CD14-positive monocyte (primary cell): Measurements from ENCODE around the gene CDCA8. TPM values are rescaled to one million over a fixed set of nuclear protein-coding genes. Genes with fewer than 3 reads are reported as not detected.

Experiments used
- DNase-seq, 3 donors: peaks; one replicate each; pipeline ENCODE4 v3.0.0-alpha.2; 2011 to 2022
- H2AFZ ChIP-seq: 2 replicates; pipeline ENCODE4 v1.6.0; 2012; ENCODE audit warnings: mild to moderate bottlenecking, low read depth, low read length, inconsistent platforms; ENCODE audit not compliant: insufficient read depth, poor library complexity, severe bottlenecking
- H3K27ac ChIP-seq, 2 donors: 1 replicate in 1 of 2; 2 replicates in 1 of 2; pipeline ENCODE4 v1.5.1; 2012 to 2013; ENCODE audit warnings: low read length in 2 of 2, control low read depth in 1 of 2, inconsistent platforms in 1 of 2, low read depth in 1 of 2, mild to moderate bottlenecking in 1 of 2
- H3K27me3 ChIP-seq, 2 donors: one replicate each; pipeline versions ENCODE4 v1.6.0 to v1.6.1; 2011 to 2013; ENCODE audit warnings: low read length in 2 of 2; ENCODE audit not compliant: control insufficient read depth in 2 of 2, insufficient read depth in 2 of 2
- H3K36me3 ChIP-seq, 2 donors: replicated peaks in 1 of 2; 1 replicate in 1 of 2; 2 replicates in 1 of 2; pipeline versions ENCODE4 v1.5.1 to v1.6.1; 2012 to 2013; ENCODE audit warnings: low read length in 2 of 2, control low read depth in 1 of 2, inconsistent platforms in 1 of 2, mild to moderate bottlenecking in 1 of 2; ENCODE audit not compliant: insufficient read depth in 2 of 2, control insufficient read depth in 1 of 2
- H3K4me1 ChIP-seq, 2 donors: 1 replicate in 1 of 2; 2 replicates in 1 of 2; pipeline versions ENCODE4 v1.5.1 to v1.6.1; 2012 to 2013; ENCODE audit warnings: low read length in 2 of 2, control low read depth in 1 of 2, inconsistent platforms in 1 of 2, mild to moderate bottlenecking in 1 of 2, moderate library complexity in 1 of 2; ENCODE audit not compliant: insufficient read depth in 2 of 2, control insufficient read depth in 1 of 2
- H3K4me2 ChIP-seq: replicated peaks from 2 replicates; pipeline ENCODE3; 2012; ENCODE audit warnings: low read length, moderate library complexity, mild to moderate bottlenecking; ENCODE audit not compliant: poor library complexity, severe bottlenecking; ENCODE audit errors: extremely low read depth
- H3K4me3 ChIP-seq, 3 experiments: fragments of 200-600 bp in 1 of 3; sonication (generic) in 1 of 3; replicated peaks in 1 of 3; 1 replicate in 2 of 3; 2 replicates in 1 of 3; pipeline ENCODE4 v1.5.1; 2011 to 2013; ENCODE audit warnings: low read length in 3 of 3, mild to moderate bottlenecking in 3 of 3, control low read depth in 2 of 3, low read depth in 2 of 3, inconsistent platforms in 1 of 3, moderate library complexity in 1 of 3
- H3K79me2 ChIP-seq: 2 replicates; pipeline ENCODE4 v1.6.0; 2012; ENCODE audit warnings: mild to moderate bottlenecking, control low read depth, inconsistent platforms, low read length, moderate library complexity; ENCODE audit not compliant: insufficient read depth
- H3K9ac ChIP-seq: 2 replicates; pipeline ENCODE4 v1.6.0; 2017; ENCODE audit warnings: low read length, mild to moderate bottlenecking; ENCODE audit not compliant: insufficient read depth, poor library complexity, severe bottlenecking
- H3K9me3 ChIP-seq, 2 donors: replicated peaks in 1 of 2; 1 replicate in 1 of 2; 2 replicates in 1 of 2; pipeline versions ENCODE4 v1.5.1 to v1.6.1; 2012 to 2013; ENCODE audit warnings: low read length in 2 of 2, control low read depth in 1 of 2; ENCODE audit not compliant: control insufficient read depth in 1 of 2, insufficient read depth in 1 of 2
- H4K20me1 ChIP-seq: 2 replicates; pipeline ENCODE4 v1.6.0; 2012; ENCODE audit warnings: mild to moderate bottlenecking, low read length, control low read depth, moderate library complexity; ENCODE audit not compliant: insufficient read depth
- H3K27ac Mint-ChIP-seq, 7 donors: one replicate each; pipeline ENCODE4 v1.8.0; 2020; ENCODE audit warnings: mild to moderate bottlenecking in 7 of 7, mixed read lengths in 7 of 7, moderate library complexity in 6 of 7, inconsistent platforms in 2 of 7
- H3K27me3 Mint-ChIP-seq, 3 donors: one replicate each; pipeline ENCODE4 v1.8.0; 2021 to 2022; ENCODE audit warnings: low read depth in 3 of 3, mild to moderate bottlenecking in 3 of 3, mixed read lengths in 3 of 3, moderate library complexity in 3 of 3, inconsistent platforms in 1 of 3
- H3K36me3 Mint-ChIP-seq, 2 donors: one replicate each; pipeline ENCODE4 v1.8.0; 2020; ENCODE audit warnings: mixed read lengths in 2 of 2, inconsistent platforms in 1 of 2, mild to moderate bottlenecking in 1 of 2
- H3K4me1 Mint-ChIP-seq: one replicate; pipeline ENCODE4 v1.8.0; 2020; ENCODE audit warnings: mild to moderate bottlenecking, mixed read lengths
- H3K4me3 Mint-ChIP-seq, 2 donors: one replicate each; pipeline ENCODE4 v1.8.0; 2020; ENCODE audit warnings: mild to moderate bottlenecking in 2 of 2, mixed read lengths in 2 of 2, moderate library complexity in 1 of 2
- H3K9me3 Mint-ChIP-seq, 7 donors: one replicate each; pipeline ENCODE4 v1.8.0; 2020 to 2022; ENCODE audit warnings: mixed read lengths in 7 of 7, mild to moderate bottlenecking in 6 of 7, moderate library complexity in 6 of 7, inconsistent platforms in 2 of 7
- whole genome bisulfite sequencing: methylation state at CpG from one replicate; pipeline ENCODE4 v1.1.5; 2013; ENCODE audit warnings: missing lambda C conversion rate; ENCODE audit not compliant: insufficient coverage; 5-methylcytosine and 5-hydroxymethylcytosine counted together
- intact Hi-C, 2 donors: fragments of 100-400 bp; cut with micrococcal nuclease; formaldehyde crosslinking; loops; one replicate each; pipeline versions ENCODE4 v1.15.0 to v1.15.1; 2023
- polyA plus RNA-seq, 3 donors: library from polyadenylated mRNA; depleted of rRNA in 1 of 3; unstranded in 2 of 3; stranded (reverse) in 1 of 3; fragments of 300-500 nt in 2 of 3; fragments of >200 nt in 1 of 3; fragmentation: Illumina TruSeq in 2 of 3; gene quantifications; 1 replicate in 2 of 3; 2 replicates in 1 of 3; pipeline ENCODE4 v1.2.3, GENCODE V29; 2012 to 2021
- TF ChIP-seq, protein P1 (sequence below): fragments of 200-600 bp; IDR thresholded peaks from one replicate; pipeline ENCODE4 v1.8.0; 2022; ENCODE audit warnings: antibody characterized with exemption, mild to moderate bottlenecking

Gene CDCA8
- polyA plus RNA-seq, 3 donors, result 0.09 to 0.67 (median 0.60) TPM

DNA sequence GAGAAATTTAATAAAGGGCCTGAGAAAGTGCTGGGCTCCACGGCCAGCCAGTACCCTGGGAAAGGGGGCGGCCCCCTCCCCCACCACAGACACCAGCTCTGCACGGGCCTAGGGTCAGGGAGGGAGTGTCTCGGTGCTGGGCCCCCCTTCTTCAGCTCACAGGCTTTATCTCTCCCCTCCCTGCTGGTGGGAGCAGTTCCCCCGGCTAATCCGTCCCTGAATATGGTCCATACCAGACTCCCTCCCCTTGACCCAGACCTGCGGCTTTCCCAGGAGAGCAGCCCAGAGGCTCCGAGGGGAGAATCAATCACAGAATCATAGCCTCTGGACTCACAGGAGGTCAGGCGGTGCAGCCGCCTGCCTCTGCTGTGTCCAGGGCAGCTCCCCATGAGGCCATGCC lies 31.7 kb upstream of the CDCA8 start:
- Mint-ChIP-seq H3K36me3 (no peaks in the 10 kb centered on the region), H3K4me1 (no peaks in the 10 kb centered on the region), H3K9me3 (peaks cover 0 to 1% (median 0%) of the 10 kb centered on the region in 7 donors), H3K27me3 (peaks cover 4 to 10% (median 10%) of the 10 kb centered on the region in 3 donors), H3K27ac (no peak overlapping the region), H3K4me3 (no peak overlapping the region)
- Histone ChIP-seq H3K27ac (no peak overlapping the region), H3K9ac (no peak overlapping the region), H3K9me3 (no peaks in the 10 kb centered on the region), H4K20me1 (no peaks in the 10 kb centered on the region), H3K4me3 (no peak overlapping the region), H3K4me1 (no peaks in the 10 kb centered on the region), H3K4me2 (no peak overlapping the region), H3K36me3 (no peaks in the 10 kb centered on the region), H2AFZ (no peak overlapping the region), H3K79me2 (no peaks in the 10 kb centered on the region), H3K27me3 (peaks cover 0 to 2% of the 10 kb centered on the region in 2 donors)
- DNase-seq, result no peak
- intact Hi-C loops, result no loop called here
- 71% methylated on average over 4 of the region's 10 CpGs for WGBS
- TF ChIP-seq, protein P1, sequence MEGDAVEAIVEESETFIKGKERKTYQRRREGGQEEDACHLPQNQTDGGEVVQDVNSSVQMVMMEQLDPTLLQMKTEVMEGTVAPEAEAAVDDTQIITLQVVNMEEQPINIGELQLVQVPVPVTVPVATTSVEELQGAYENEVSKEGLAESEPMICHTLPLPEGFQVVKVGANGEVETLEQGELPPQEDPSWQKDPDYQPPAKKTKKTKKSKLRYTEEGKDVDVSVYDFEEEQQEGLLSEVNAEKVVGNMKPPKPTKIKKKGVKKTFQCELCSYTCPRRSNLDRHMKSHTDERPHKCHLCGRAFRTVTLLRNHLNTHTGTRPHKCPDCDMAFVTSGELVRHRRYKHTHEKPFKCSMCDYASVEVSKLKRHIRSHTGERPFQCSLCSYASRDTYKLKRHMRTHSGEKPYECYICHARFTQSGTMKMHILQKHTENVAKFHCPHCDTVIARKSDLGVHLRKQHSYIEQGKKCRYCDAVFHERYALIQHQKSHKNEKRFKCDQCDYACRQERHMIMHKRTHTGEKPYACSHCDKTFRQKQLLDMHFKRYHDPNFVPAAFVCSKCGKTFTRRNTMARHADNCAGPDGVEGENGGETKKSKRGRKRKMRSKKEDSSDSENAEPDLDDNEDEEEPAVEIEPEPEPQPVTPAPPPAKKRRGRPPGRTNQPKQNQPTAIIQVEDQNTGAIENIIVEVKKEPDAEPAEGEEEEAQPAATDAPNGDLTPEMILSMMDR, result no peak

DNA sequence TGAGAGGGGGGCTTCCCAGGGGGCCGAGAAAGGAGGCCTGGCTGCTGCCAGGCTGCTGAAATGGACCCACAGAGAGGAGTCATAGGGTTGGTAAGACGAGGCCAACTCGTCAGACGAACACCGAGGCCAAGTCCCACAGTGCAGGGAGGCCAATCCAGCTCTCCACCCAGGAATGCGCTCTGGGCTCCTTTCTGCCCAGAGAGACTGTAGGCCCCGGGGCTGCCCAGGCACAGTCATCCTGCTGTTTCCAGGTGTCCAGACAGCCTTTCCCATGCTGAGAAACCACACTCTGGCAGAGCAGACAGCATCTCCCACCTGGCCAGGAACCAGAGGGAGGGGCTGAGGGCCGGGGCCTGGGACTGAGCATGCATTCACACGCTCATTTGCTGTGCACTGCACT lies 30.9 kb upstream of the CDCA8 start:
- TF ChIP-seq, protein P1, result no peak
- 89% methylated on average over 9 of the region's 9 CpGs for WGBS
- H3K36me3 ChIP-seq, result no peaks in the 10 kb centered on the region
- no peak overlapping the region for H3K27ac Mint-ChIP-seq
- H4K20me1 ChIP-seq, result no peaks in the 10 kb centered on the region
- no peaks in the 10 kb centered on the region for H3K4me1 Mint-ChIP-seq
- H3K9me3 ChIP-seq, result no peaks in the 10 kb centered on the region
- peaks cover 4 to 9% (median 9%) of the 10 kb centered on the region in 3 donors for H3K27me3 Mint-ChIP-seq
- no peak overlapping the region for H3K4me2 ChIP-seq
- H2AFZ ChIP-seq, result no peak overlapping the region
- no peak overlapping the region for H3K4me3 Mint-ChIP-seq
- intact Hi-C loops, result no loop called here
- no peak overlapping the region for H3K27ac ChIP-seq
- H3K36me3 Mint-ChIP-seq, result no peaks in the 10 kb centered on the region
- no peak overlapping the region for H3K4me3 ChIP-seq
- no peaks in the 10 kb centered on the region for H3K79me2 ChIP-seq
- peaks cover 0 to 1% (median 0%) of the 10 kb centered on the region in 7 donors for H3K9me3 Mint-ChIP-seq
- DNase-seq, result no peak
- H3K9ac ChIP-seq, result no peak overlapping the region
- peaks cover 0 to 2% of the 10 kb centered on the region in 2 donors for H3K27me3 ChIP-seq
- no peaks in the 10 kb centered on the region for H3K4me1 ChIP-seq
